Measurements from ENCODE around the gene NAALADL2. TPM values are rescaled to one million over a fixed set of nuclear protein-coding genes. Genes with fewer than 3 reads are reported as not detected.

The NAALADL2 gene
- 0.09 to 0.28 TPM (median 0.15 TPM) in 4 of 5 replicates, not detected in the other for total RNA-seq (2022; extraction: Qiagen RNA extraction)

GRCh38 chr3:174859114-174859735, at the start of gene NAALADL2:
TSS of gene NAALADL2 (plus strand) at chr3:174859334.

Data from A549 treated with AZD2906 at 1 μM for 4 hours (cell line).